Stimulated activated CD8-positive, alpha-beta memory T cell treated with anti-CD3 and anti-CD28 coated beads, Interleukin-15, amount 100 ng/mL, for 48 hours (primary cell): Measurements from ENCODE around the gene ST7.

Experiments
- DNase-seq, 2 donors: peaks; one replicate each; pipeline ENCODE4 v3.0.0-alpha.2; 2020; ENCODE audit warnings: low read depth in 2 of 2

The ST7 gene

DNA sequence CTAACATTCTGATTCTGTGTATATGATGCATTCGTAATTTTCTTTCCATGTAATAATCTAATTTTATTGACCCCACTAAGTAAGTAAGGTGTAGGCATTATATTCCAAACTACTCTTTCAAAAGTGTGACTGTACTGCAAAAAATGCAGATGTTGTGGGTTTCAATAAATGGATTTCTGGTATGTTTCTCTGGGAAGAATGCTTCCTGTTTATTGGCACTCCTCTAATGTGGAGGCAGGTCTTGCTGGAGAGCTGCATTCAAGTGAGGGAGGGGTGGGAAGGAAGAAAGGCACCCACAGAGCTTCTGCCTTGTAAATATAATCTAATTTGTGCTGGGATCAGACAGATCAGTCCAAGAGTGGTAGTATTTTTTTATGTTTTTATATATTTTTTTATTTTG, 23.9 kb downstream of the ST7 start:
- DNase-seq, result no peak

DNA sequence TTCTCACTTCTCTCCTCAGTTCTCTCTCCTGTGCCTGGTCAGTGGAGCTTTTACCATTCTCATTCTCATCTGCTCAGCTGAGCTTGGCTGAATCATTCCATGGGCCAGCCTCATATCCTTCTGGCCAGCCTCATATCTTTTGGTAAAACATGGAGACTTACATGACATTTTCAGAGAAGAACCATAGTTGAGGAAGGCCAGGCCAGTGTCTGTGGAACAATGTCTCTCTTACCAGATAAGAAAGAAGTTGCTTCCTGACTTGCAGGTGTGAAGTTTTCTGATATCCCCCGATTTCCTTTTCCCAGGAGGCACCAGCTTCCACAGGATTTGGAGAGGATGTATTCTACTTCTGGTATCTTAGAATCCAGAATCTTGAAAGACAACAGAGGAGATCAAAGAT, 24.7 kb downstream of the ST7 start:
- no peak for DNase-seq

DNA sequence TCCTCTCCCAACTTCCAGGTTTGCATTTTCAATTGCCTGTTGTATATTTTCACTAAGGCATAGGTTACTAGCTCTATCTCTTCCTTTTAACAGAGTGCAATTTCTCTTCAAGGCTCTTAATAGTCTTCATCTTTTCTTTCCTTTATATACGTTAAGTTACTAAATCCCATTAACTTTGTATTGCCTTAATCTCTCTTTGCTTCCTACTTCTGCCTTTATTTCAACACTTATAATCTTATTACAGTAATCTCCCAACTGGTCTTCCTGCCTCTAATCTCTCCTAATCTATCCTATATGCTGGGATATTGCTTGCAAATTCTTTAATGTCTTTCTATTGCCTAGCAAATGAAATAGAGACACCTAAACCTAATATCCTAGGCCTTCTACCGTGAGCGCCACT, 26.1 kb downstream of the ST7 start:
- DNase-seq, result no peak

DNA sequence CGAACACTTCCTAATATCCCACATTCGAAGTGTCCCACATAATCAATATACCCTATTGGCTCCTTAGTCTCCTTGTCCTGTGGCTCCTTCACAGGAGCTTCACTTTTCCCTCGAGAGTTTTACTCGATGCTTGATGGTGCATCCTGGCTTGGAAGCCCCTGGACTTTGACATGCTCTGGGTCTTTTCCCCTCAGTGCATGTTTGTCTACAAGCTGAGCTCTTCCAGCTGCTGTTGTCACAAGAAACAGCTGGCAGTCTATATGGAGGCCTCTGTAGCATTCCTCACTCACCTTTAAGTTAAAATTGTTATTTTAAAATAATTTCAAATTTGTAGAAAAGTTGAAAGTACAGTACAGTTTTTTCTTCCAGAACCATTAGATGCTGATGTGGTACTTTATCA, 27.1 kb downstream of the ST7 start:
- DNase-seq, result no peak

DNA sequence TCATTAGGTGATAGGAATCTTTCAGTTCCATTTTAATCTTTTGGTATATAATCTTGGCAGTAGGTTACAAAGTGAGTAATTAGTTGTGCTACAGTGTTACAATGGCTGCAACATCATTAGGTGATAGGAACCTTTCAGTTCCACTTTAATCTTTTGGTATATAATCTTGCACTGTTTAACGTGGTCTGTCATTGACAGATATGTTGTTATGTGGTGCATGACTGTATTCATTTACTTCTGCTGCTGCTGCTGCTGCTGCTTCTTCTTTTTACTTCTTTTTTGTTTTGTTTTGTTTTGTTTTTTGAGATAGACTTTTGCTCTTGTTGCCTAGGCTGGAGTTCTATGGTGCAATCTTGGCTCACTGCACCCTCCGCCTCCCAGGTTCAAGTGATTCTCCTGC, 28.6 kb downstream of the ST7 start:
- no peak for DNase-seq

DNA sequence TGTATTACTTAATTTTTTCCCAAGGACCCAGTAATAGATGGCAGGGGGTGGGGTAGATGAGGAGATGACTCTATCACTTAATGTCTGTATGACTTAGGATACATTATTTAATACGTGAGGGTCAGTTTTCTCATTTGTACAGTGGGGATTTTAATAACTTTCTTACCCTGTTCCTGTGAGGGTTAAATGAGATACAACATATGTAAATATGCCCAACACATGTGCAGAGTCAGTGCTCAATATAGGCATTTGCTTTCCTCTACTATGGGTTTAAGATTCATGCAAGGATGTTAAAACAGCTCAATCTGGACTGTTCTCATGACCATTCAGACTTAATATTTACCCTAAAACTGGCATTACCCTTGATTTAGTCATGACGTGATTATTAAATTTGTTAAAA, 31.2 kb downstream of the ST7 start:
- DNase-seq, result no peak

DNA sequence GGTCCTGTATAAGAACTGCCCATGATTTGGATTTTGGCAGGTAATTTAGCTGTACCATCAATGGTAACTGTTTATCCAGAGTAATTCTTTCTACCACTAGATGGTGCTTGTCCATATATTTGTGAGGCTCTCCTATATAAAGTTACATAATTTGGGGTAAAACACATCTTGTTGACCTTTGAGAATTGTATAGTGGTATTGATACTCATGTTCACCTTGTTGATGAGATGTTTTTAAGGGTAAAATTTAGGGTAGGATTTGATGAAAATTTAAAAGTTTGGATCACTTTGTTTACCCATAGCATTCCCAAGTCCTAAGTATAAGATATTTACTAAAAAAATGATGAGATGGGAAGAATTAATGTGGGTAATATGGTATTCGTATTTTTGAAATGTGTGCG, 31.6 kb downstream of the ST7 start:
- DNase-seq, result no peak

DNA sequence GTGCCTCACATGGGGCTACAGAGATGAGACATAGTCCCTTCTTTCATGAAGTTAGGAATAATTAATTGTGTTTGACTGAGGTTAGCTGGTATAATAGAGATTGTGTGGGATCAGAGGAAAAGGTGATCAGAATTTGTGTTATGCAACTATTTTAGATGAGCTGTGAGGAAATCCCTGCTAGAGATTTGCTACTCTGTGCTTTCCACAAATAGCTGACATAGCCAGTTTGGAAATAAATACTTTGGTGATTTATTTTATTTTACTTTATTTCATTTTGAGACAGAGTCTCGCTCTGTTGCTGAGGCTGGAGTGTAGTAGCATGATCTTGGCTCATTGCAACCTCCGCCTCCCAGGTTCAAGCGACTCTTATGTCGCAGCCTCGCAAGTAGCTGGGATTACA, 32.3 kb downstream of the ST7 start:
- DNase-seq, result no peak

DNA sequence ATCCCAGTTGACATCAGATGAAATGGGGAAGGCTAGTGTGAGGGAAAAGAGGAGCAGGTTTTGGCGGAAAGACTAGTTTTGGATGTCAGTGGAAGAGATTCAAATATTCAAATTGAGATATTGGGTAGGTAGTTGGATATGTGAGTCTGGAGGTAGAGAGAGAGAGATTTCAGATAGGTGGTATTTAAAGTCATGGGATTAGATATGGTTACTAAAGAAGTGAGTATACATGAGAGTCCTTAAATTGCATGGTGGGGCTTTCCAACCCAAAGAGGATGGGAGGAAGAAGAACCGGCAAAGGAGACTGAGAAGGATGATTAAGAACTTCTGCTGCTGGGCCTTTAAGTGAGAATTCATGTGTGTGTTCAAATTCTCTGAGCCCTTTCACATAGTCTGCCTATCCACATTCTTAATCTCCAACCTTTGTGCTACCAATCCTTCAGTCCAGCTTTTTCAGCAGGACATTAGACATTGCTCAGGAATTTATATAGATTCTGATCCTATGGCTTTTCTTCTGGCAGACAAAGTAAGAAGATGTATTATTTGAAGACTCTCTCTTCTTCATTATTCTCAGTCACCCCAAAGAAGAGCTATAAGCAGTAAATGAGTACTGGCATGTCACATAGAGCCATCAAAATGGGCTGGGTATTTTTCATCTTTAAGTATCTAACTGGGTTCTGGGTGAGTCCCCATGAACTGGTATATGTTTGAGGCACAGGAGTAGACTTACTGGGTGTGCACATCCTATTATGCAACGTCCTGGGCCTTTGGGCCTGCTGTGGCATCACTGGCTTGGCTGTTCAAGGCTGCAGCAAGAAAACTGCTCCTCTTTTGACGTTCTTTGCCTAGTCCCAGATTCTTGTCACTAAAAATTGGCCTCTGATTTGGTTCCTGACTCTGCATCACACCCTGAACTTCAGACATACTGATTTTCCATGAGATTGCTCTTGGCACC, 33.6 kb downstream of the ST7 start:
- DNase-seq, result no peak

DNA sequence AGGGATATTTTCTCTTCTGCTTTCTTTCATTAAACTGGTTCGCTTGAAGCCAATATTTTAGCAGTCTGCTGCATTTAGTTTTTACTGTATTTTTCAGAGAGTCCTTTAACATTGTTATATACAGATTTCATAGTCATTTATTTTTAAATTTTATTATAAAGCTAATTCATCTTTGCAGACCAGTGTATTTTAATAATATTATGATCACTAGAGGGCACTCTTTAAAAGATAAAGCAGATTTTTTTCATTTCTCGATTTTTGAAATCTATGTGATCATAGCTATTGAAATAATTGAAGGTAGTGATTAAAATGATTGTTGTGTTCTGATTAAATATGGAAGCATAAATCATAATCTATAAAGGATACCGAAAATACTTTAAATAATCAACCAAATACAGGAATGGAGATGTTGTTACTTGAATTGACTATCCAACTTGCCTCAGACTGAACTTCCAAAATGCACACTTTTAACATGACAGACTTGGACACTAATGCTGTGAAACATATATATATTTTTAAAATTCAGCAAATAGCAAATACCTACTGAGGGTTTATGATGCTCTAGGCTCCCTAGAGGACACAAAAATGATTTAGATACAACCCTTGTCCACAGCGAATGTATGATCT, 35.2 kb downstream of the ST7 start:
- DNase-seq, result no peak

DNA sequence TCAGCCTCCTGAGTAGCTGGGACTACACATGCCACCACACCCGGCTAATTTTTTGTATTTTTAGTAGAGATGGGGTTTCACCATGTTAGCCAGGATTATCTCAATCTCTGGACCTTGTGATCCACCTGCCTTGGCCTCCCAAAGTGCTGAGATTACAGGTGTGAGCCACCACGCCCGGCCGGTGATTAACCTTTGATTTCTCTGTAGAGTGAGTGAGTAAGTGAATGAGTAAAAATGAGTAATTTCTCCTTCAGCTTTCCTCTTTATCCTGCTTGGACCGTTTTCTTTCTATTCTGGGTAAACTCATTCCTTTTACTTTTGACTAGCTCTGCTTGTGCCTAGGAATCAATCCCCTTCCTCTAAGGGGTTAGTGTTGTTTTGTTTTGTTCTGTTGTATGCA, 36.8 kb downstream of the ST7 start:
- DNase-seq, result no peak

DNA sequence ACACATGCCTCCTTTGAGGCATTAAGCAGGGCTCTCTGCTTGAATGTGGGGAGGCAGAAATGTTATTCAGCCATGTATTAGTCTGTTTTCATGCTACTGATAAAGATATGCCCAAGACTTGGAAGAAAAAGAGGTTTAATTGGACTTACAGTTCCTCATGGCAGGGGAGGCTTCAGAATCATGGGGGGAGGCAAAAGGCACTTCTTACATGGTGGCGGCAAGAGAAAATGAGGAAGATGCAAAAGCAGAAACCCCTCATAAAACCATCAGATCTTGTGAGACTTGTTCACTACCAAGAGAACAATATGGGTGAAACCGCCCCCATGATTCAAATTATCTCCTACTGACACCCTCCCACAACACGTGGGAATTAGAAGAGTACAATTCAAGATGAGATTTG, 37.9 kb downstream of the ST7 start:
- DNase-seq, result no peak

DNA sequence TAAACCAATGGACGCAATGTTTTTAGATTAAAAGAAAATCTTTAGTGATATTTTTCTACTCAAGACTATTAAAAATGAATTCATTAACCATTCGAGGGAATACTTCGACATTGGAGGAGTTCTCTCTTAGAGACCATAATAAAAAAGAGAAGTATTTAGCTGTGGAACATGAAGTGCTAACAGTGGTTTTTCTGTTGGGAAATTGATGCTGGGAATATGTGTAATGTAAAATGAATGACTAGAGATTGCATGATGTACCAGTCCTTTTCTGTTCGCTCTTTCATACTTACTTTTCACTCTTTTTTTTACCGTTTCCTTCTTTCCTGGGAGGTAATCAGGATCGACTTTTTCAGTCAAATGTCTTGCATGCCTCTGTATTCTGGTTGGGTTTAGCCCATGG, 41.3 kb downstream of the ST7 start:
- DNase-seq, result no peak

DNA sequence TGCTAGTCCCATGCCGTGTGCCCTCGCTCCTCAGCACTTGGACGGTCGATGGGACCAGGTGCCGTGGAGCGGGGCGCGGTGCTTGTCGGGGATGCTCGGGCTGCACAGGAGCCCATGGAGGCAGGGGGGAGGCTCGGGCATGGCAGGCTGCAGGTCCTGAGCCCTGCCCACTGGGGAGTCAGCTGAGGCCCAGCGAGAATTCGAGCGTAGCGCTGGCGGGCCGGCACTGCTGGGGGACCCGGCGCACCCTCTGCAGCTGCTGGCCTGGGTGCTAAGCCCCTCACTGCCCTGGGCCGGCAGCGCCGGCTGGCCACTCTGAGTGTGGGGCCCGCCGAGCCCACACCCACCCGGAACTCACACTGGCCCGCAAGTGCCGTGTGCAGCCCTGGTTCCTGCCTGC, 44.7 kb downstream of the ST7 start:
- no peak for DNase-seq

DNA sequence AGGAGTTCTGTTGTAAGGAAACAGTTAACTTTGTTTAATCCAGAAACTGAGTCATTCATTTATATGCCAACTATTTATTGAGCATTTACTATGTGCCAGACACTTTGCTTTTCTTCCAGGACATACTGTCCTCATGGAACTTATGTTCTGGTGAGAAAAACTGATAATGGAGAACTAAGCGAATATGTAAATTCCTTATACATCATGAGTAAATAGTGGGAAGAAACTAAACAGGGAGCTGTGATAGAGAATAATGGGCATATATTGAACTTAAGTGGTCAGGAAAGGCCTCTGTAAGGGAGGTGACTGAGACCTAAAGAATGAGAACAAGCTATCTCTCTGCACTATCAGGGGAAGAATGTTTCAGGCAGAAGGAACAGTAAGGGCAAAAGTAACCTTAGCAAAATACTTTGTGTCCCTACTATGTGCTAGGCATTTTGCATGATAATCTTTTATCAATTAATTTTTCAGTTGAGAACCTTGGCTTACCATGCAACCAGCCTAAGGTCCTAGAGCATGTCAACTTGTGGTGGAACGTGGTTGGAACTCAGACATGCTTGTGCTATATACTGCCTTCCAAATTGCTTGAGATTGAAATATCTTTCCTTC, 45.4 kb downstream of the ST7 start:
- no peak for DNase-seq

DNA sequence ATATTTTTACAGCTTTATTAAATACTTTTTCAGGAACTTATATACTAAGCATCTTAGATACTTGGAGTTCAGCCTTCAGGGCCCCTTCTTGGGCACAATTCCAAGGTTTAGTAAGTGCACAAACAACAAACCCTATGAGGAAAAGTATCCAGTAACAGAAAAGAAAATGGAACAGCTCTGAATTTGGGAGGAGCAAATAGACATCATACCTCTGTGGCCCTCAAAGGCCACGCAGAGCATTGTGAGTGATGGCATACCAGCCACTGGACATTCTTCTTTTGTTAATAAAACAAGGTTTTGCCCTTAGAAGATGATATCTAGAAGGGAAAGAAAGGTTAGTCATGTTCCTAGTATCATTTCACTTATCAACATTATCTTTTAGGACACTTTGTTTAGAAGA, 46.0 kb downstream of the ST7 start:
- no peak for DNase-seq

DNA sequence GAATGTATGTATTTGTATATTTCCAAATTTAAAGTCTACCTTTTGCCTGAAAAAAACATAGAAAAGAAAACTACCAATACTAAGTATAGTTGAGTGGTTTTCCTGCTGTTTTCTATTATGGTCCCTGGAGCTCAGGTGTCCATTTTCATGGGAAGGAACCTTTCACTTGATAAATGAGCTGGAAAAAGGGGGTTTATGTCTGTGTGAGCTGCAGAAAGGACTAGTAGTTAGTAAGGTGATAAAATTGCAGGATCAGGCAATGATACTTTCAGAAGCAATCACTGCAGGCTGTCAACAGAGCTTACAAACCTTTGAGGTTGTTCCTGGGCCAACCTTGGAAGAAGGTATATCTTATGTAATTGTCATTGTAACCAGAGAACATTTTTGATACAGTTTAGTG, 48.0 kb downstream of the ST7 start:
- DNase-seq, result no peak

DNA sequence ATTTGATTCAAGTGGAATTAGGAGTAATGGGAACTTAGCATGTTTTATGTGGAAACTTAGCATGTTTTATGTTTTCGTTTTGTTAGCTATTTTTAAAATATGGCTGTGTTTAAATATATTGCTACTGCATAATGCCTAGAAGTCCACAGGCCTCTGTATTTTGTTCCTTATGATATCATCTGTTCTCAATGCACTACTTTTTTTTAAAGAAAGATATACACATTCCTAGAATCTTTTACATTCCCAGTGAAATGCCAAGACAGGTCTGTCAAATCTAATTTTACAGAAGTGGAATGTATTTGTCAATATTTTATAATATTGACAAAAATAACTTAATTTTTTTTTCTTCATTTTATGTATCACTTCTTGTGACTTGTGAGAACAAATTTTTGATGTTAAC, 51.6 kb downstream of the ST7 start:
- DNase-seq, result no peak

DNA sequence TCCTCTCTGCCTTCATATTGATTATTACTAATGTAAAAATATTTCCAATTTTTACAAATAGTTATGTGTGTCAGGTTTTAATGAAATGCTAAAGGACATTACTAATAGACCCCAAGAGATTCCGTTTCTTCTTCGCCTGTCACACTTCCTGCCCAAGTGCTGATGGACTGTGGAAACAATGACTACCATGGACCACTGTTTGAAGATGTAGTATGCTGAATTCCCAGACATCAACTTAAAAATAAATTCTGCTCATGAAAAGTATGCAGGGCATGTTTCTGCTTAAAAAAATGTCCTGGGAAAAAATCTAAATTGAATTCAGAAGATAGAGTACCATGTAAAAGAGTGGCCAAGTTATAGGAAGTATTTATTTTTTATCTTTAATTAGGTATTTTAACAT, 52.1 kb downstream of the ST7 start:
- no peak for DNase-seq

DNA sequence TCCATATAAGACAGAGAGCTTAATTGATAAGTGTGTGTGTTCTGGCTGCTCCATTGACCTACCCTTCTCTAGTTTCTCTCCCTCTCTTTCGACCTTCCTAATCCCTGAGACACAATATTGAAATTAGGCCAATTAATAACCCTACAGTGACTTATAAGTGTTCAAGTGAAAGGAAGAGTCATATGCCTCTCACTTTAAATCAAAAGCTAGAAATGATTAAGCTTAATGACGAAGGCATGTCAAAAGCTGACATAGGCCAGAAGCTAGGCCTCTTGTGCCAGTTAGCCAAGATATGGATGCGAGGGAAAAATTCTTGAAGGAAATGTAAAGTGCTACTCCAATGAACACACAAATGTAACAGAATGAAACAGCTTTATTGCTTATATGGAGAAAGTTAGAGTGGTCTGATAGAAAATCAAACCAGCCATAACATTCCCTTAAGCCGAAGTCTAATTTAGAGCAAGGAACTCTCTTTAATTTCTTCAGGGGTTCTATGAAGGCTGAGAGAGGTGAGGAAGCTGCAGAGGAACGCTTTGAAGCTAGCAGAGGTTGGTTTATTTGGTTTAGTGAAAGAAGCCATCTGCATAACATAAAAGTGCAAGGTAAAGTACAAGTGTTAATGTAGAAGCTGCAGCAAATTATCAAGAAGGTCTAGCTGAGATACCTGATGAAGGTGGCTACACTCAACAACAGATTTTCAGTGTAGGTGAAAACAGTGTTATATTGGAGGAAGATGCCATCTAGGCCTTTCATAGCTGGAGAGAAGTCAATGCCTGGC, 53.8 kb downstream of the ST7 start:
- no peak for DNase-seq

DNA sequence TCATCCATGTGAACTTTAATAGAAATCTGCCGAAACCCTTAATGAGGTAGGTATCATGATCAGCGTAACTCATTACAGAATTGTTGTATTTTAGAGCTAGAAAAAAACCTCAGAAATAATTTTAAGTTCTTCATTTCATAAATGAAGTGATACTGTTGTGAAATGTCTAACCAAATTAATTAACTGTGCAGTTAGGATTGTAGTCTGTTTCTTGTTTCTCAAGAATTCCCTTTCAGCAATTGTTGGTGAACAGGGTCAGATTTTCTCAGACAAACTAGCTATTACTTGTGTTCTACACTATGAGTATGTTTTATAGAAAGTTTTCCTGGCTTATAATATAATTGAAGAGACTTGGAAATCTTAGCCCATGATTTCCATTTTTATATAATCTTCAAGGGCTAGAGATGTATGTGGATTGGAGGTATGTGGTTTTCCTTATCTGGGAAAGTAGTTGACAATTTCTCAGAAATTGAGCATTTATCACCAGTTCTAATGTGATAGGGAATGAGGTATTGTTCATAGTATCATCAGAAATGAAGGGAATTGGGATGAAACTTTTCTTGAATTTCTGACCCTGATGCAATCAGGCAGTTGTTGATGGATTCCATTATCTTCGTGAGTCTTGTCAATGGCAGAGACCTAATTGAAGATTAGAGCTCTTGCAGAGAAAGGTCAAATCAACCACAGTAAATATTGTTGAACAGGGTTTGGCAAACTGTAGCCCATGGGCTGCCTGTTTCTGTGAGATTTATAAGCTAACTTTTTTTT, 55.0 kb downstream of the ST7 start:
- no peak for DNase-seq
